Panc1 (cell line): ENCODE data around the gene NHS.

Experiments used
- POLR2AphosphoS5 ChIP-seq: IDR thresholded peaks from 2 replicates; pipeline ENCODE4 v1.6.1; 2012; ENCODE audit warnings: mild to moderate bottlenecking, low read depth, low read length, moderate library complexity
- TCF7L2 ChIP-seq: IDR thresholded peaks from 2 replicates; pipeline ENCODE4 v1.6.1; 2011; ENCODE audit warnings: mild to moderate bottlenecking, low read depth, low read length, inconsistent platforms
- TF ChIP-seq, protein P1 (sequence below): fragments of 450-650 bp; IDR thresholded peaks from 2 replicates; pipeline ENCODE4 v1.5.1; 2017; ENCODE audit warnings: mild to moderate bottlenecking

GRCh38 chrX:17453788-17454187, 78.8 kb downstream of the NHS start:
- TF ChIP-seq POLR2AphosphoS5 (no peak), TCF7L2 (no peak)
- TF ChIP-seq, protein P1, sequence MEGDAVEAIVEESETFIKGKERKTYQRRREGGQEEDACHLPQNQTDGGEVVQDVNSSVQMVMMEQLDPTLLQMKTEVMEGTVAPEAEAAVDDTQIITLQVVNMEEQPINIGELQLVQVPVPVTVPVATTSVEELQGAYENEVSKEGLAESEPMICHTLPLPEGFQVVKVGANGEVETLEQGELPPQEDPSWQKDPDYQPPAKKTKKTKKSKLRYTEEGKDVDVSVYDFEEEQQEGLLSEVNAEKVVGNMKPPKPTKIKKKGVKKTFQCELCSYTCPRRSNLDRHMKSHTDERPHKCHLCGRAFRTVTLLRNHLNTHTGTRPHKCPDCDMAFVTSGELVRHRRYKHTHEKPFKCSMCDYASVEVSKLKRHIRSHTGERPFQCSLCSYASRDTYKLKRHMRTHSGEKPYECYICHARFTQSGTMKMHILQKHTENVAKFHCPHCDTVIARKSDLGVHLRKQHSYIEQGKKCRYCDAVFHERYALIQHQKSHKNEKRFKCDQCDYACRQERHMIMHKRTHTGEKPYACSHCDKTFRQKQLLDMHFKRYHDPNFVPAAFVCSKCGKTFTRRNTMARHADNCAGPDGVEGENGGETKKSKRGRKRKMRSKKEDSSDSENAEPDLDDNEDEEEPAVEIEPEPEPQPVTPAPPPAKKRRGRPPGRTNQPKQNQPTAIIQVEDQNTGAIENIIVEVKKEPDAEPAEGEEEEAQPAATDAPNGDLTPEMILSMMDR = no peak
